Activated naive CD4-positive, alpha-beta T cell treated with anti-CD3 and anti-CD28 coated beads, Interleukin-2, amount 50 U/mL, for 16 hours (primary cell): Measurements from ENCODE around the gene ODF2.
"Not testable (repeated sequence)": the region's sequence is repeated elsewhere in the genome, so short reads cannot be mapped to it uniquely, and the experiment has no call there.

Source experiments
- DNase-seq: peaks from one replicate; pipeline ENCODE4 v3.0.0-alpha.2; 2020

ODF2 gene

GRCh38 chr9:128485414-128485855 lies 29.6 kb downstream of the ODF2 start:
- DNase-seq: no peak

- DNase-seq: no peak
Observed at GRCh38 chr9:128486201-128486600, 30.4 kb downstream of the ODF2 start.

GRCh38 chr9:128493424-128493823 lies 37.6 kb downstream of the ODF2 start:
- DNase-seq: no peak

GRCh38 chr9:128494108-128494745 lies 38.4 kb downstream of the ODF2 start:
- DNase-seq: no peak

- no peak for DNase-seq
Observed at GRCh38 chr9:128494746-128495129, 38.9 kb downstream of the ODF2 start.

GRCh38 chr9:128495296-128495695 lies 39.5 kb downstream of the ODF2 start:
- DNase-seq: no peak

GRCh38 chr9:128495804-128496417 lies 40.1 kb downstream of the ODF2 start:
- no peak for DNase-seq

GRCh38 chr9:128497824-128498610 lies 42.2 kb downstream of the ODF2 start:
- DNase-seq: no peak

GRCh38 chr9:128498911-128499310 lies 43.1 kb downstream of the ODF2 start:
- no peak for DNase-seq

GRCh38 chr9:128499920-128500319 lies 44.1 kb downstream of the ODF2 start:
- DNase-seq: no peak

- DNase-seq: not testable (repeated sequence)
Observed at GRCh38 chr9:128503415-128503825, 47.6 kb downstream of the ODF2 start.

- no peak for DNase-seq
Observed at GRCh38 chr9:128503870-128504269, 48.1 kb downstream of the ODF2 start.

GRCh38 chr9:128504485-128505413 lies 48.9 kb downstream of the ODF2 start, which contains the start of gene GLE1:
GLE1 (plus strand) TSS chr9:128504719; CDS start chr9:128504806, 87 bp downstream.
- DNase-seq: peak; percentile 98

GRCh38 chr9:128505414-128505765 lies 49.6 kb downstream of the ODF2 start:
- no peak for DNase-seq

- not testable (repeated sequence) for DNase-seq
Observed at GRCh38 chr9:128505906-128506305, 50.1 kb downstream of the ODF2 start.

GRCh38 chr9:128512820-128513219 lies 57.0 kb downstream of the ODF2 start:
- DNase-seq: no peak

GRCh38 chr9:128521956-128522355 lies 66.2 kb downstream of the ODF2 start:
- DNase-seq: no peak

GRCh38 chr9:128523199-128523925 lies 67.6 kb downstream of the ODF2 start:
- DNase-seq: no peak

GRCh38 chr9:128526720-128527119 lies 70.9 kb downstream of the ODF2 start:
- no peak for DNase-seq

- no peak for DNase-seq
Observed at GRCh38 chr9:128528445-128529160, 72.8 kb downstream of the ODF2 start.

- no peak for DNase-seq
Observed at GRCh38 chr9:128529191-128529590, 73.4 kb downstream of the ODF2 start.
